Activated CD4-positive, alpha-beta T cell treated with anti-CD3 and anti-CD28 coated beads for 1 hour (primary cell): ENCODE results near the gene ZNF460.

Experiments used
- DNase-seq: peaks from one replicate; pipeline ENCODE4 v3.0.0-alpha.2; 2020

Gene ZNF460

DNA sequence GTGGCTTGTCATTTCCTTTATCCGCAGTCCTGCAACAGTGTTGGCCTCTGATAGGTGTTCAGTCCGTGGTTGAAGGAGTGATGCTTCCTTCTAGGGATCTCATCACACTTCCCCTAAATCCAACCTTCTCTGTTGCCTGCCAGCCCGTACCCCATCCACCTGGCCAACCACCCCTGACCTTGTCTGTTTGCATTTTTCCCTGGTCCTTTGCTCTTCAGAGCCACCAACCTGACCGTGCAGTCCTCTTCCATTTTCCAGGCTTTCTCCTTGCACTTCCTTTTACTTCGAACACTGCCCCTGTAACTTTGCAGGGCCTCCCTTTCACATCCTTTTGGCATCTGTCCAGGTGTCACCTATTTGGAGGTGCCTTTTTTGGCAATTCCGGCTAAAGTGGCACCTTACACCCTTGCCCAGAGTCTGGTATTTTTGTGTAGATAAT is 696 bp downstream of the ZNF460 start:
- DNase-seq: no peak

DNA sequence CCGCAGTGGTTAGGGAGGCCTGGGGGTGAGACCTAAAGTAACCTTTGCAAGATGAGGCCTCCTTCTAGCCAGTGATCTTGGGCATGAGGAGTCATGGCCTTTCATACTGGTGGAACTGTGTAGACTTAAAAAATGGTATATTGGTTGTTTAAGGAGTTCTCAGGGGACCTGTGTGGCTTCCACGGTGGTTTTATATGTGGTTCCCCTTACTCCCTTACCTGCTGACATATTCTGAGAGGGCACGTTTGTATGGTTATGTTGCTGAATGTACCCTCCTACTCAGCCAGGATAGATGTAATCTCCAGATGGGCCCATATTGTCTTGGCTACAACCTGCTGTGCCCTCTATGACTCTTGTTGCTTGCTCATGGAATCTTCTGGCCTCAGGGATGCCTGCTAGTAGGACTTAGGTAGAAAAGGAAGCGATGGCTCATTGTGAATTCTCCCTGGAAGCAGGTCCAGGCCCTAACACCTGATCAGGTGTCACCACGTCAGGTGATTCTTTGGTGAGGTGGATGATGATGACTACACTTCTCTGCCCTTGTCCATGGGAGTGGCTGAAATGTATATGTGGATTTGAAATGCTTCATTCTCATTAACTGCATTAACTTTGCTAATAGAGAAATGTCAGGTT is 1.8 kb downstream of the ZNF460 start:
- no peak for DNase-seq

DNA sequence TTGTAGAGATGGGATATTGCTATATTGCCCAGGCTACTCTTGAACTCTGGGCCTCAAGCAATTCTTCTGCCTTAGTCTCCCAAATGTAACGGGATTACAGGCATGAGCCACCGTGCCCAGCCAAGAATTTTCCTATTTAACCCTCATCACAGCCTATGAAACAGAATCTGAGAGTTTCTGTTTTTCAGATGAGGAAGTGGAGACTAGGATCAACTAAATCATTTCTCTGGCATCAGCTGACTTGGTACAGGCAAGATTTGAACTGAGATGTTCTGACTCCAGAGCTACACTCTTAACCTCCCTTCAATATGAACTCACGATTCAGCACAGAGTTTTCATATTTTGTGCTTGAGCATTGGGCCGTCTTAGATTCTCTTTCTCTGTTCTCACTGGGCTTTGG is 8.1 kb downstream of the ZNF460 start:
- no peak for DNase-seq

DNA sequence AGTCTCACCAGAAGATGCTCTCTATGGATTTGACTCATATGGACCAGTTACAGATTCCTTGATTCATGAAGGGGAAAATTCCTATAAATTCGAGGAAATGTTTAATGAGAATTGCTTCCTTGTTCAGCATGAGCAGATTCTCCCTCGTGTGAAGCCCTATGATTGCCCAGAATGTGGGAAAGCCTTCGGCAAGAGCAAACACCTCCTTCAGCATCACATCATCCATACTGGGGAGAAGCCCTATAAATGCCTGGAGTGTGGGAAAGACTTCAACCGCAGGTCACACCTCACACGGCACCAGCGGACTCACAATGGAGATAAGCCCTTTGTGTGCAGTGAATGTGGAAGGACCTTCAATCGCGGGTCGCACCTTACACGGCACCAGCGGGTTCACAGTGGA is 10.7 kb downstream of the ZNF460 start:
- DNase-seq: no peak

DNA sequence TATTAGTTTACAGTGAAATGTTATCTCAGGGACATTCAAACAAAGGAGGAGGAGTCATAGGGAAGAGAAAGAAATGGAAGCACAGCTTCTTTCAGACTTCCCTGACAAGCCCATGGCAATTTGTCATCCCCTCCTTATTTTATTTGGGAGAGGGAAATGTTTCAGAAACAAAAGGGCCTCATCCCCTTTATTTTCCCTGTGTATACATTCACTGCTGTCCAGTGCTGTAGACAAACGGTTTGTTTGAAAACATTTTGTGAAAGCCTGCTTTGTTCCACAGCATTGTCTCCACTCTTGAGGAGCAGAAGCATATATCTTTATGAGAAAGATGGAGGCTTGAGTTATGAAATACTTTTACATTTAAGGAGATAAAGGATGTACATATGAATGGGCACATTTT is 12.3 kb downstream of the ZNF460 start:
- no peak for DNase-seq

DNA sequence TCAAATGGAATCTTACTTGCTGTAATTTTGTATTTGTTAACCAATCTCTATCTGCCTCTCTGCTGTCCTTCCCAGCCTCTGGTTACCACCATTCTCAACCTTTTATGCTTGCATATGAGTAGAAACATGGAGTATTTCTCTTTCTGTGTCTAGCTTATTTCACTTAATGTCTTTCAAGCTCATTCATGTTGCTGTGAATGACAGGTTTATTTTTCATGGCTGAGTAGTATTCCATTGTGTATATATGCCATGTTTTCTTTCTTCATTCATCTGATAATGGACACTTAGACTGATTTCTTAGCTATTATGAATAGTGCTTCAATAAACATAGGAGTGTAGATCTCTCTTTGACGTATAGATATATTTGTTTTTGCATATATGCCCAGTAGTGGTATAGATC is 13.4 kb downstream of the ZNF460 start:
- no peak for DNase-seq

DNA sequence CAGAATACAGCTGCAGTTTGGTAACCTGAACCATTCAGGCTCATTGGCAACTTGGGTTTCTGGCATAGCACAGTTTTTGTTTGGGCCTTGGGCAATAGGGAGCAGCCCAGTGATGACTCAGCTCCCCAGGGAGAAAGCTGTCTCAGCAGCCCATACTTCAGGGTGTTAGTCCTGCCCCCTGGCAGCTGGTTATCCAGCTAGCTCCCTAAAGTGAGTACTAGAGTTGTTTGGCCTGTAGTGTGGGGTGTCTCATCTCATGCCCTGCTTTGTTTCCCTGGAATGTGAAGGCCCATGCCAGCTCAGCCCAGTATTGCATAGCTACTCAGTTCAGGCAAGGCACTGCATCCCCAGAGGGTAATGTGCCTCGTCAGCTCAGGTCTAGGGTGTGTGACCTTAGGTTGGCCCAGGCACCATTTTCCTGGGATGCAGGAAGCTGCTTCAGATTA is 21.8 kb downstream of the ZNF460 start:
- DNase-seq: no peak

DNA sequence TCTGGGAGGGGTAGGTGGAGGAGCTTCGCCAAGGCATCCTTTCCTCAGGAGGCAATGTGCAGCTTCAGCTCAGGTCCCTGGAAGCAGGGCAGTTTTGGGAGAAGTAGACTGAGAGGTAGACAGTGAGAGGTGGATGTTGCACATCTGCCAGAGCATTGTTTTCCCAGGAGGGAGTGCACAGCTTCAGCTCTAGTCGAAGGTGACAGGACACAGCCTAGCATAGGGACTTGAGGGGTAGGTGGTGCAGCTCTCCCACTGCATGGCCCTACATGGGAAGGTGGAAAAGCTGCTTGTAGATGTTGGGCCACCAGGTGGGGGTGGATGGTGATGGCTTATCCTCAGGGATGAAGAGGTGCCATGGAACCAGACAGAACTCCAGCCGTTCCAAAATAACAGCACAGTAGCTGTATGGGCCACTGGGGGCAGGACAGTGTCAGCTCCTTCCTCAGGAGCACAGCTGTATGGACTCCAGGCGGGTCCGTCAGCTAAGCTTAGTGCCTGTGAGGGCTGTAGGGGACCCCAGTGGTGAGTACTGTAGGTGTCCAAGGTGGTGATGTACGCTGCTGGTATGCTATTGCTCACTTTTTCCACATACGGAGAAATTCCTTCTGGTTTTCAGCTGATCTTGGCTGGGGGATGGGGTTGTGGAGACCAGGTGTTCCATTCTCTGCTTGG is 22.6 kb downstream of the ZNF460 start:
- DNase-seq: no peak

DNA sequence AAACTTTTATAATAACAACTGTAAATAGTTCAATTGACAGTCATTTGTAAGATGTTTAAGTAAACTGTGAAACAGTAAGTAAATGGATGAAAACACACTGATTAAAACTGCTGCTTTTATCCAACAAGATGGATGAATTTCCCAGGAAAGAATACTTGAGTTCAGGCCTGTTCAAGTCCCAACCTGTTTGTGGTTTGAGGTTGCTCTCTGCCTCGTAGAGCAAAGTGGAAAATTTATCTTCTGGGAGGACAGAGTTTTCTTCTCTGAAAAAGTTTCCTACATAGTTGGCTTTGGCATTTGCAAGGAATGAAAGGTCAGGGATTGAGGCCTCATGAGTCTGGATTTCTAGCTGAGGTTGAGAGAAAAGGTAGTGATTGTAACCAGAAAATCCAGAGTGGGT is 24.8 kb downstream of the ZNF460 start:
- no peak for DNase-seq

DNA sequence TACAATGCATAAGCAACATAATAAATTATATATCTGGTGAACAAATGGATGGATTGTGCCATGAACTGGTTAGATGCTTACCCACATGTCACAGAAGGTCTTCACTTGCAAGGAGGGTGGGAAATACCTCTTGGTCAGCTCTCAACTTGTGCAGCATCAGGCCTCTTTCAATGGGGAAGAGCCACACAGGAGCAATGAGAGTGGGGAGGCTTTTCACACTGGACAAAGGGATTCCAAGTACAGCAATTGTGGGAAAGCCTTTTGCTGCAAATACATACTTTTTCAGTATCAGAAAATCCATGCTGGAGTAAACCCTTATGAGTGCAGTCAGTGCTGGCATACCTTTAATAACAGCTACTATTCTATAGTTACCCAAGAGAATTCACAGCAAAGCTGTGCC is 28.2 kb downstream of the ZNF460 start:
- DNase-seq: no peak

DNA sequence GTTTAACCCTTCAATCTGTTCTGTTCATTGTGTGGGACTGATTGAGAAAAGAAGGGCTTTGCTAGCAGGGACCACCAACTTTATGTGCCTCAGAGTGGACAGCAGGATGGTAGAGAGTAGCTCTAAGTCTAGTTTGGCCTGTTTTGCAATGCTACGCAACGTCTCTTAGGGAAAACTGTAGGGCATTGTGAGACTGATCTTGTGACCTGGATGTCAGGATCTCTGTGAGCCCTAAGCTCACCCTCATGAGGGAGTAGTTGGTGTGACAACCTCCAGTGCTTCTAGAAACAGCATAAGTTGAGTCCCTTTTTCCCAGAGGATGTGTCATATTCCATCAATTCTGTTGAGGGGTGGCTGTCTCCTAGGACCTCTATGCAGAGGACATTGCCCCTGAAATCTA is 30.5 kb downstream of the ZNF460 start:
- DNase-seq: no peak

DNA sequence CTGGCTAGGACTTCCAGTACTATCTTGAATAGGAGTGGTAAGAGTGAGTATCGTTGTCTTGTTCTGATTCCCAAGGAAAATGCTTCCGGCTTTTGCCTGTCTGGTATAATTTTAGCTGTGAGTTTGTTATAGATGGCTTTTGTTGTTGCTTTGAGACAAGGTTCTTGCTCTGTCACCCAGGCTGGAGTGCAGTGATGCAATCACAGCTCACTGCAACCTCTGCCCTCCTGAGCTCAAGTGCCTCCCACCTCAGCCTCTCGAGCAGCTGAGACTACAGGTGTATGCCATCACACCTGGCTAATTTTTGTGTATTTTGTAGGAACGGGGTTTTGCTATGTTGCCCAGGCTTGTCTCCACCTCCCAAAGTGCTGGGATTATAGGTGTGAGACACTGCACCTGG is 33.9 kb downstream of the ZNF460 start:
- no peak for DNase-seq

DNA sequence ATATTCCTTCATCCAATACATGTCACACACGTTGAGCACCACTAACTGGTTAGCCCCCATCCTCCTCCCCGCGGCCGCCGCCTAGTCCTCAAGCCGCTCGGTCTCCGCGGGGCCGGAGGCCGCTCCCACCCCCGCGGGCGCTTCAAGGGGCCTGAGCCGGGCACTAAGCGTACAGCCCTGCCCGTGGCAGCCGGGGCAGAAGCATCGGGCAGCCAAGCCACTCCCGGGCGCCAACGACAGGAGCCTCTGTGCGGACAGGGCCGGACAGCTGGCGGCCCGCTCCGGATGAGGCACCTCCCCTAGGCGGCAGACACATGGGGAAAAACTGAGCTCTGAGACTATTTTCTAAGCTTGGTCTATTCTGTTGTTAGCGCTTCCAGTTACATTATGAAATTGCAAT is 37.2 kb downstream of the ZNF460 start:
- no peak for DNase-seq

DNA sequence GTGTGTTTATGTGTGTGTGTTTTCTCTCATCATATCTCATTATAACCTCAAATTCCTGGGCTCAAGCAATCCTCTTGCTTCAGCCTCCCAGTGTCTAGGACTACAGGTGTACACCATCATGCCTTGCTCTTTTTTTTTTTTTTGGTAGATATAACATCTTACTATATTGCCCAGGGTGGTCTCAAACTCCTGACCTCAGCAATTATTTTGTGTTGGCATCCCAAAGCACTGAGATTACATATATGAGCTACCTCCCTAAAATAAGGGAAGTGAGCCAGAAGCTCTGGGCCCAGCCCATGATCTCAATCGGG is 39.5 kb downstream of the ZNF460 start:
- DNase-seq: no peak

DNA sequence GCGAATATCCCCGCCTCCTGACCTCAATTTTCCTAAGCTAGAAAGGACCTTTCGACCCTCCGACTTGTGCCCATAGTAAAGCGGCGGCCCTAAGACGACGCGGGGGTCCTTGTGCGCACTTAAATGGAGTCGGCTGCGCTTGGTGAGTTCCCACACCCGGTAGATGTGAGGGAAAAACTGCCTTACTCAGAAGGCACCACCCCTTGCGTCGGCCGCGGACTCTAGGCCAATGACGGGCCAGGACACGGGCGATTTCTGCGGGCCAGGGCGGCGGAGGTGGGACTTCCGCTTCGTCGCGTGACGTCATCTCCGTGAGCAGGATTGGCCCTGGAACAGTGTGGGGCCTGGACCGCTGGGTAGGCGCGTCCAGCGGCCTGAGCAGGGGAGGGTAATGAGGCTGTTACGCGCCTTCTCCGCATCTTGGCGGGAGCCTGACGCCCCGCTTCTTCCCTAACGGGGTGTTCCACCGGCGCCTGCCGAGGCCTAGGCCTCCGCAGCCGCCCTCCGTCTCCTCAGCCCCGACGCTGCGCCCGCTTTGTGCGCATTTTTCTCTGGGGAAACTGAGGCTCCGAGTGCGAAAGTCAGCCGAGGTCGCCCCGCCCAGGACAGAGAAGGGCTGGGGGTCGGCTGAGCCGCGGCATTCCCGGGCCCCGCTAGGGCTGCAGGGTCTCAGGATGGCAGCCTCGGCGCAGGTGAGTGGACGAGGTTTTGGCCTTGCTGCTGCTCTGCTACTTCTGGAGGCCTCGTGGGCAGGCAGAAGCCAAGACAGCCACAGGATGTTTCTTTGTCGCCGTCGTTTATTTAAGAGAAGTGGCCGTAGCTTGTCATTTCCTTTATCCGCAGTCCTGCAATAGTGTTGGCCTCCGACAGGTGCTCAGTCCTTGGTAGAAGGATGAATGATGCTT is 40.1 kb downstream of the ZNF460 start, which contains the start of gene ZNF543:
Gene ZNF543, plus strand, starts transcription at position 293 of the 905 bp plus-strand sequence. Its CDS starts 382 bp downstream, at position 675.
- peak; percentile 83 for DNase-seq

DNA sequence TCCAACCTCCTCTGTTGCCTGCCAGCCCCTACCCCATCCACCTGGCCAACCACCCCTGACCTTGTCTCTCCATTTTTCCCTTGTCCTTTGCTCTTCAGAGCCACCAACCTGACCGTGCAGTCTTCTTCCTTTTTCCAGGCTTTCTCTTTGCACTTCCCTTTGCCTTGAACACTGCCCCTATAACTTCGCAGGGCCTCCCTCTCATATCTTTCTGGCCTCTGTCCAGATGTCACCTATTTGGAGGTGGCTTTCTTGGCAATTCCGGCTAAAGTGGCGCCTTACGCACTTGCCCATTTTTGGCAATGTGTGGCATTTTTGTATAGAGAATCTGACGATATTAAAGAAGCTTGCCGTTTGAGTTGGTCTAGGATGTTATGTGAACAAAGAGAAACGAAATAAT is 40.8 kb downstream of the ZNF460 start:
- no peak for DNase-seq

DNA sequence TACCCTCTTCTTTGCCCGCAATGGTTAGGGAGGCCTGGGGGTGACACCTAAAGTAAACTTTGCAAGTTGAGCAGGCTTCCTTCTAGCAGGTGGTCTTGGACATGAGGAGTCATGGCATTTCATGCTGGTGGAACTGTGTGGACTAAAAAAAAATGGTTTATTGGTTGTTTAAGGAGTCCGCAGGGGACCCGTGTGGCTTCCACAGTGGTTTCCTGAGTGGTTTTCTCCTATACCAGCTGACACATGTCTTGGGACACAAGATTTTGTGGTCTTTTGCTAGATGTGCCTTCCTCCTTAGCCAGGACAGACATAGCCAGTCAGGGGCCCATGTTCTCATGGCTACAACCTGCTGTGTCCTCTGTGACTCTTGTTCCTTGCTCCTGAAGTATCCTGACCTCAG is 41.5 kb downstream of the ZNF460 start:
- no peak for DNase-seq

DNA sequence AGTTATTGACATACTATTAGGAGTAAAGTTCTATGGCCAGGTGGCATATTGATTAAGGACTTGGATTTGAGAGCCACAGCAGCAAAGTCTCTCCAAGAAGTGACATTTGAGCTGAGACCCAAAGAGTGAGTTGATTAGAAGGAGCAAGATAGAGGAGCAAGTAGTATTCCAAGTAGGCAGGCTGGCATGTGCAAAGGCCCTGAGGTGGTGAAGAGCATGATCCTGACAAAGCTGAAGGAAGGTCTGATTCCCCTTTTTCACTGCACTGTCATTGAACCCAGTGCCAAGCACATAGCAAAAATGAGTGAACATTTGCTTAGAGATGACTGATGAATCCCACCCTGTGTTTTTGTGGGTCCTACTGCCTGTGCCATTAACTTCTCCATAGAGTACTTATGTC is 44.7 kb downstream of the ZNF460 start:
- DNase-seq: no peak

DNA sequence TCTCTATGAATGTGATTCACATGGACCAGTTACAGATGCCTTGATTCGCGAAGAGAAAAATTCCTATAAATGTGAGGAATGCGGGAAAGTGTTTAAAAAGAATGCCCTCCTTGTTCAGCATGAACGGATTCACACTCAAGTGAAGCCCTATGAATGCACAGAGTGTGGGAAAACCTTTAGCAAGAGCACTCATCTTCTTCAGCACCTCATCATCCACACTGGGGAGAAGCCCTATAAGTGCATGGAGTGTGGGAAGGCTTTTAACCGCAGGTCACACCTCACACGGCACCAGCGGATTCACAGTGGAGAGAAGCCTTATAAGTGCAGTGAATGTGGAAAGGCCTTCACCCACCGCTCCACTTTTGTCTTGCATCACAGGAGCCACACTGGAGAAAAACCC is 47.7 kb downstream of the ZNF460 start:
- DNase-seq: no peak

DNA sequence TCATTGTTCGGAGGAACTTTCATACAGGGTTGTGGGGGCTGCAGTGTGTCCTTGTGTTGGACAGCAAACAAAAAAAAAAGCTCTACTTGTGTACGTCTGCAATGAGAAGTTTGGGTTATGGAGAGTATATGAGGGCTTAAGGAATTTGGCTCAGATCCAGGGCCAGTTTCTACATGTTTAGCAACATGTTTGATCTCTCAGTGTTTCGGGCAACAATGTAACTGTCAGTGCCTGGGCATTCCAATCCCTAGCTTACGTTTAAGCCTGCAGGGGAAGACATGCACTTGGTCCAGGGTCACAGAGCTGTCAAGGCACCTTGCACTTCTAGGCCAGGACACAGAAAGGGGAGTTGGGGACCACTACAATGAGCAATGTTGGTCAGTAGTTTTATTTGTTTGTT is 53.9 kb downstream of the ZNF460 start:
- DNase-seq: no peak

DNA sequence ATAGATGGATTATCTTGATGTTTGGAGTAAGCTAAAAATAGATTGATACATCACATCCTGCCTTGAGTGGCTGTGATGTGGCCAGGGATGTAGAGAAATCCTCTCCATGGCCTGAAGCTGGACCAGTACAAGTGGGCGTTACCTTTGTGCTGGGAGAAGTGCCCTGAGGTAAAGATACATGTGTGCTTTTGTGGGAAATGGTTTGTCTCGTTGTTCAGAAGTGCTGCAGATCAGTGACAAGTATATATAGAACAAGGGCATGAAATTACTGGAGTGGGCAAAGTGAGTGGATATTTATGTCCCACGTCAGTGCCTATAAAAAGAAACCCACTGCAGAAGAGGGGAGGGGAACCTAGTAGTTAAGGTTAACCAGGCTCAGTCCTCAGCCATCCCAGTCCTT is 58.6 kb downstream of the ZNF460 start:
- no peak for DNase-seq

DNA sequence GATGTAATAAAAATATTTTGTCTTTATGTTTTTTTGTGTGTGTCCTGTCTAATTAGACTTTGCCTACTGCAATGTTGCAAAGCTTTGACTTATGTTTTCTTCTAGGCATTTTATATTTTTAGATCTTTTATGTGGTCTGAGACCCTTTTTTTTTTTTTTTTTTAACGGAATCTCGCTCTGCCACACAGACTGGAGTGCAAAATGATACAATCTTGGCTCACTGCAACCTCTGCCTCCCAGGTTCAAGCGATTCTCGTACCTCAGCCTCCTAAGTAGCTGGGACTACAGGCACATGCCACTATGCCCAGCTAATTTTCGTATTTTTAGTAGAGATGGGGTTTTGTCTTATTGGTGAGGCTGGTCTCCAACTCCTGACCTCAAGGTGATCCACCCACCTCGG is 62.3 kb downstream of the ZNF460 start:
- no peak for DNase-seq
